ENCODE measurements around the gene OR1L1. TPM values are rescaled to one million over a fixed set of nuclear protein-coding genes. Genes with fewer than 3 reads are reported as not detected.

Gene OR1L1
- total RNA-seq, result not detected in 2 replicates

DNA sequence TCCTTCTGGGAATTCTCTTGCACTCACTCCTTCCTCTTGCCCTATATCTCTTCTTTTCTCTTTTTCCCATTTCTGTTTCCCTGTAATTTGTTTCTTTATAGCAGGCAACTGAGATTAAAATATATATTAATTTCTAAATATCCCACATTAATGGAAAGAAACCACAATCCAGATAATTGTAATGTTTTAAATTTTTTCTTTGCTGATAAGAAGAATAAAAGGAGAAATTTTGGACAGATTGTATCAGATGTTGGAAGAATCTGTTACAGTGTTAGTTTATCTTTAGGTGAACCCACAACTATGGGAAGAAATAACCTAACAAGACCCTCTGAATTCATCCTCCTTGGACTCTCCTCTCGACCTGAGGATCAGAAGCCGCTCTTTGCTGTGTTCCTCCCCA is at the start of gene OR1L1:
Gene OR1L1 (plus strand): TSS at position 301 of the 400 bp plus-strand sequence. CDS start 0 bp downstream, at position 301.
- no peaks in the 10 kb centered on the region for H3K4me1 Mint-ChIP-seq (ENCODE audit: low read depth)
- no peaks in the 10 kb centered on the region for H3K27me3 Mint-ChIP-seq (ENCODE audit: low read depth)
- intact Hi-C loops (cut with micrococcal nuclease), result no loop called here
- no peak for DNase-seq (ENCODE audit: low spot score)
- no peak within 1 kb of the TSS for H3K27ac Mint-ChIP-seq
- no peaks in the 10 kb centered on the region for H3K9me3 Mint-ChIP-seq
- no peaks in the 10 kb centered on the region for H3K36me3 Mint-ChIP-seq (ENCODE audit: low read depth)
- no peak within 1 kb of the TSS for H3K4me3 Mint-ChIP-seq (ENCODE audit: low read depth)

GRCh38 chr9:122614362-122614761 is 47.2 kb upstream of the OR1L1 start, which contains the start of gene OR1Q1:
OR1Q1 (plus strand) TSS chr9:122614738; CDS start chr9:122614738, 0 bp downstream.
- intact Hi-C loops (cut with micrococcal nuclease), result no loop called here
- H3K4me3 Mint-ChIP-seq (ENCODE audit: low read depth), result no peak within 1 kb of the TSS

GRCh38 chr9:122619996-122620395 is 41.5 kb upstream of the OR1L1 start:
- no peaks in the 10 kb centered on the region for H3K36me3 Mint-ChIP-seq (ENCODE audit: low read depth)
- no peaks in the 10 kb centered on the region for H3K27me3 Mint-ChIP-seq (ENCODE audit: low read depth)
- intact Hi-C loops (cut with micrococcal nuclease), result no loop called here
- no peak for DNase-seq (ENCODE audit: low spot score)
- no peaks in the 10 kb centered on the region for H3K9me3 Mint-ChIP-seq
- no peaks in the 10 kb centered on the region for H3K4me1 Mint-ChIP-seq (ENCODE audit: low read depth)
- no peak overlapping the region for H3K4me3 Mint-ChIP-seq (ENCODE audit: low read depth)
- no peak overlapping the region for H3K27ac Mint-ChIP-seq

More at GRCh38 chr9:122614362-122614761, 47.2 kb upstream of the OR1L1 start, which contains the start of gene OR1Q1:
- H3K27me3 Mint-ChIP-seq (ENCODE audit: low read depth), result no peaks in the 10 kb centered on the region
- no peaks in the 10 kb centered on the region for H3K9me3 Mint-ChIP-seq
- no peak within 1 kb of the TSS for H3K27ac Mint-ChIP-seq
- no peaks in the 10 kb centered on the region for H3K4me1 Mint-ChIP-seq (ENCODE audit: low read depth)
- no peak for DNase-seq (ENCODE audit: low spot score)
- no peaks in the 10 kb centered on the region for H3K36me3 Mint-ChIP-seq (ENCODE audit: low read depth)

DNA sequence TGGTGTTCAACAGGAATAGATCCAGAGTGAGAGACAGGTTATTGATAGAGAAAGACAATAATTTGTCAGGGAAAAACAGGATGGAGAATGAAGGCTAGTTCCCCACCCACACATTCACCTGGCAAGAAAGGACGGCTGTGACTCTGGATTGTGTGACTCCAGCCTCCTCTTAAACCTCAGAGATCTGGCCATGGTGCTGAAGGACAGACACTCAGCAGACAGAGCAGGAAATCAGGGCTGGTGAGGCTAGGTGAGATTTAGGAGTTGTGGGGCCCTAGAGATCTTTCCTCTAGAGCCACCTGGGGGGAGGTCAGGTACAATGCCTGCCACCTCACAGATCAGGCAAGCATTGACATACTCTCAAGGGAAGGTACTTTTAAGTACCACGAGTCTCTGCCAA is 19.3 kb upstream of the OR1L1 start:
- Mint-ChIP-seq H3K4me3 (ENCODE audit: low read depth) (no peak overlapping the region), H3K27ac (no peak overlapping the region), H3K4me1 (ENCODE audit: low read depth) (no peaks in the 10 kb centered on the region), H3K9me3 (no peaks in the 10 kb centered on the region), H3K27me3 (ENCODE audit: low read depth) (no peaks in the 10 kb centered on the region), H3K36me3 (ENCODE audit: low read depth) (no peaks in the 10 kb centered on the region)
- DNase-seq (ENCODE audit: low spot score), result no peak
- intact Hi-C loops (cut with micrococcal nuclease), result no loop called here

DNA sequence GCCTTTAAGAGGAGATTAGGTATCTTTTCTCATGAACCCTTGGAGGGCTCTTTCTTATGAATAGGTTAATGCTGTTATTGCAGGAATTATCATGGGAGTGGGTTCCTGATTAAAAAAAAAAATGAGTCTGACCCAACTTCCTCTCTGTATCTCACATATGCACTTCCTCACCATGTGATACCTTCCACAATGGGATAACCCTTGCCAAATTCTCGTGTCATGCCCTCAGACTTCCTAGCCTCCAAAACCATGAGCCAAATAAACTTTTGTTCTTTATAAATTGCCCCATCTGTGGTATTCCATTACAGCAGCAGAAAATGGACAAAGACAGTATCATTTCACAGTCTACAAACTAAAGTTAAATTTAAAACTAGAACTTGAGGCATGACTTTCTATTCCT is 5.1 kb upstream of the OR1L1 start:
- Mint-ChIP-seq H3K9me3 (no peaks in the 10 kb centered on the region), H3K27me3 (ENCODE audit: low read depth) (peaks cover 2% of the 10 kb centered on the region), H3K27ac (no peak overlapping the region), H3K36me3 (ENCODE audit: low read depth) (no peaks in the 10 kb centered on the region), H3K4me1 (ENCODE audit: low read depth) (no peaks in the 10 kb centered on the region), H3K4me3 (ENCODE audit: low read depth) (no peak overlapping the region)
- DNase-seq (ENCODE audit: low spot score), result no peak
- intact Hi-C loops (cut with micrococcal nuclease), result no loop called here

- H3K36me3 Mint-ChIP-seq (ENCODE audit: low read depth), result no peaks in the 10 kb centered on the region
- no peaks in the 10 kb centered on the region for H3K9me3 Mint-ChIP-seq
- intact Hi-C loops (cut with micrococcal nuclease), result no loop called here
- DNase-seq (ENCODE audit: low spot score), result no peak
- no peaks in the 10 kb centered on the region for H3K4me1 Mint-ChIP-seq (ENCODE audit: low read depth)
- H3K27ac Mint-ChIP-seq, result no peak within 1 kb of the TSS
- H3K27me3 Mint-ChIP-seq (ENCODE audit: low read depth), result peaks cover 2% of the 10 kb centered on the region
- H3K4me3 Mint-ChIP-seq (ENCODE audit: low read depth), result no peak within 1 kb of the TSS
Measured at GRCh38 chr9:122657527-122657926, 4.0 kb upstream of the OR1L1 start, which contains the start of gene OR1B1. OR1B1 (minus strand) TSS chr9:122657627.

GRCh38 chr9:122672481-122672880 is 11.0 kb downstream of the OR1L1 start:
- Mint-ChIP-seq H3K27ac (no peak overlapping the region), H3K27me3 (ENCODE audit: low read depth) (no peaks in the 10 kb centered on the region), H3K36me3 (ENCODE audit: low read depth) (no peaks in the 10 kb centered on the region), H3K4me1 (ENCODE audit: low read depth) (peaks cover 2% of the 10 kb centered on the region), H3K9me3 (peaks cover 14% of the 10 kb centered on the region), H3K4me3 (ENCODE audit: low read depth) (no peak overlapping the region)
- DNase-seq (ENCODE audit: low spot score), result no peak
- intact Hi-C loops (cut with micrococcal nuclease), result no loop called here

DNA sequence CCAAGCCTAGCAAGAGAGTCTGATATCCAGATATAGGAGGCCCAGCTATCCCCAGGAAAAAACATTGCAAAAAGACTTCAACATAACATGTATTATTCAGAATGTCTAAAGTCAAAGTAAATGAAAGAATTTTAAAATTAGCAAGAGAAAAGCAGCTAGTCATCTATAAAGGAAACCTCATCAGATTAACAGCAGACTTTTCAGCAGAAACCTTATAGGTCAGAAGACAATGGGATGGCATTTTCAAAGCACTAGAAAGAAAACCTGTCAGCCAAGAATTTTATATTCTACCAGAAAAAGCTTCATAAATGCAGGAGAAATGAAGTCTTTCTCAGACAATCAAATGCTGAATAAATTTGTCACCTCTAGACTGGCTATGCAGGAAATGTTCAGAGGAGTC is 23.3 kb downstream of the OR1L1 start:
- no peaks in the 10 kb centered on the region for H3K4me1 Mint-ChIP-seq (ENCODE audit: low read depth)
- no peak overlapping the region for H3K4me3 Mint-ChIP-seq (ENCODE audit: low read depth)
- no peaks in the 10 kb centered on the region for H3K36me3 Mint-ChIP-seq (ENCODE audit: low read depth)
- H3K27me3 Mint-ChIP-seq (ENCODE audit: low read depth), result no peaks in the 10 kb centered on the region
- DNase-seq (ENCODE audit: low spot score), result no peak
- peaks cover 18% of the 10 kb centered on the region for H3K9me3 Mint-ChIP-seq
- H3K27ac Mint-ChIP-seq, result no peak overlapping the region
- intact Hi-C loops (cut with micrococcal nuclease), result no loop called here

DNA sequence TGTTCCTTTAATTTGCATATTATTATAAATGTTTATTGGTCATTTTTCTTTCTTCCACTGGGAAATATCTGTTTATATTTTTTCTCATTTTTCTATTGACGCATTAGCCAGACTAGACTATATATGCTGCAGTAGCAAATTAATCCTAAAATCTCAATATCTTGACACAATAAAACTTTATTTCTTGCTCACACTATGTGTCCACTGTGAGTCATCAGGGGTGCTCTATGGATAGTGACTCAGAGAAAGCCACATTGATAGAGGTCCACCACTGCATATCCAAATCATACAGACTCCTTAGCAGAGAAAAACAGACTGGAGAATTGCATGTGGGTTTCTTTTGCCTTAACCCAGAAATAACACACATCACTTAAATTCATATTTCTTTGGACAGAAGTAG is 34.2 kb downstream of the OR1L1 start:
- H3K27me3 Mint-ChIP-seq (ENCODE audit: low read depth), result no peaks in the 10 kb centered on the region
- no peak overlapping the region for H3K4me3 Mint-ChIP-seq (ENCODE audit: low read depth)
- no peak for DNase-seq (ENCODE audit: low spot score)
- intact Hi-C loops (cut with micrococcal nuclease), result no loop called here
- no peaks in the 10 kb centered on the region for H3K36me3 Mint-ChIP-seq (ENCODE audit: low read depth)
- no peaks in the 10 kb centered on the region for H3K9me3 Mint-ChIP-seq
- no peak overlapping the region for H3K27ac Mint-ChIP-seq
- H3K4me1 Mint-ChIP-seq (ENCODE audit: low read depth), result no peaks in the 10 kb centered on the region

Other genes with a start within 250 kb of the OR1L1 start
- not detected in 2 replicates for gene OR1J1, start 183.8 kb upstream of the OR1L1 start, total RNA-seq
- not detected in 2 replicates for gene OR1J2, start 150.9 kb upstream of the OR1L1 start, total RNA-seq
- 0.21 TPM in 1 of 2 replicates, not detected in the other for gene OR1J4, start 142.6 kb upstream of the OR1L1 start, total RNA-seq
- not detected in 2 replicates for gene OR1N1, start 134.4 kb upstream of the OR1L1 start, total RNA-seq
- not detected in 2 replicates for gene OR1N2, start 108.6 kb upstream of the OR1L1 start, total RNA-seq
- gene OR1L8, start 78.3 kb upstream of the OR1L1 start, total RNA-seq, result 0.18 TPM in 1 of 2 replicates, not detected in the other
- not detected in 2 replicates for gene OR1Q1, start 47.0 kb upstream of the OR1L1 start, total RNA-seq
- gene OR1B1, start 4.1 kb upstream of the OR1L1 start, total RNA-seq, result not detected in 2 replicates
- not detected in 2 replicates for gene OR1L3, start 13.4 kb downstream of the OR1L1 start, total RNA-seq
- gene OR1L4, start 62.3 kb downstream of the OR1L1 start, total RNA-seq, result not detected in 2 replicates
- not detected in 2 replicates for gene OR1L6, start 80.6 kb downstream of the OR1L1 start, total RNA-seq
- gene OR5C1, start 127.2 kb downstream of the OR1L1 start, total RNA-seq, result not detected in 2 replicates
- gene OR1K1, start 138.4 kb downstream of the OR1L1 start, total RNA-seq, result not detected in 2 replicates
- 20.4 and 22.6 TPM in 2 replicates for gene PDCL, start 166.9 kb downstream of the OR1L1 start, total RNA-seq
- 37.0 and 38.3 TPM in 2 replicates for gene RC3H2, start 243.6 kb downstream of the OR1L1 start, total RNA-seq